Esophagus (tissue), 2 donors: Measurements from ENCODE around the gene INTS4. TPM values are rescaled to one million over a fixed set of nuclear protein-coding genes. Genes with fewer than 3 reads are reported as not detected.
"Not testable (repeated sequence)": the region's sequence is repeated elsewhere in the genome, so short reads cannot be mapped to it uniquely, and the experiment has no call there.

Experiments used
- H3K27ac ChIP-seq, 2 donors: one replicate each; pipeline ENCODE4 v1.5.1; 2013; ENCODE audit warnings: low read depth in 2 of 2, mild to moderate bottlenecking in 2 of 2, inconsistent platforms in 1 of 2, low read length in 1 of 2, moderate library complexity in 1 of 2
- H3K27me3 ChIP-seq, 2 donors: one replicate each; pipeline ENCODE4 v1.6.1; 2013; ENCODE audit warnings: low read length in 2 of 2, control low read depth in 1 of 2, mild to moderate bottlenecking in 1 of 2; ENCODE audit not compliant: insufficient read depth in 2 of 2, control insufficient read depth in 1 of 2
- H3K36me3 ChIP-seq, 2 donors: one replicate each; pipeline ENCODE4 v1.6.1; 2013; ENCODE audit warnings: low read length in 1 of 2; ENCODE audit not compliant: control insufficient read depth in 2 of 2, insufficient read depth in 2 of 2
- H3K4me1 ChIP-seq, 2 donors: one replicate each; pipeline ENCODE4 v1.6.1; 2013; ENCODE audit warnings: low read length in 1 of 2; ENCODE audit not compliant: control insufficient read depth in 2 of 2, insufficient read depth in 2 of 2
- H3K4me3 ChIP-seq, 2 donors: one replicate each; pipeline ENCODE4 v1.5.1; 2013; ENCODE audit warnings: low read length in 2 of 2, mild to moderate bottlenecking in 2 of 2, low read depth in 1 of 2, moderate library complexity in 1 of 2
- H3K9me3 ChIP-seq, 2 donors: one replicate each; pipeline ENCODE4 v1.6.1; 2013; ENCODE audit warnings: mild to moderate bottlenecking in 2 of 2, low read depth in 1 of 2, low read length in 1 of 2, moderate library complexity in 1 of 2; ENCODE audit not compliant: control insufficient read depth in 2 of 2, insufficient read depth in 1 of 2
- WGBS, 2 donors: extraction: QIAGEN DNeasy Blood & Tissue Kit; methylation state at CpG; one replicate each; pipeline ENCODE4 v1.1.7; 2013; 5-methylcytosine and 5-hydroxymethylcytosine counted together
- polyA plus RNA-seq, 2 donors: library from polyadenylated mRNA; stranded (reverse); fragments of 200-250 nt; gene quantifications; one replicate each; pipeline ENCODE4 v1.2.3, GENCODE V29; 2013
- donor health status: healthy with polysubstance abuse.
- donor health status: Bipolar disorder and iron deficiency.

INTS4 gene
- polyA plus RNA-seq, 2 donors = 12.5 to 13.5 TPM

DNA sequence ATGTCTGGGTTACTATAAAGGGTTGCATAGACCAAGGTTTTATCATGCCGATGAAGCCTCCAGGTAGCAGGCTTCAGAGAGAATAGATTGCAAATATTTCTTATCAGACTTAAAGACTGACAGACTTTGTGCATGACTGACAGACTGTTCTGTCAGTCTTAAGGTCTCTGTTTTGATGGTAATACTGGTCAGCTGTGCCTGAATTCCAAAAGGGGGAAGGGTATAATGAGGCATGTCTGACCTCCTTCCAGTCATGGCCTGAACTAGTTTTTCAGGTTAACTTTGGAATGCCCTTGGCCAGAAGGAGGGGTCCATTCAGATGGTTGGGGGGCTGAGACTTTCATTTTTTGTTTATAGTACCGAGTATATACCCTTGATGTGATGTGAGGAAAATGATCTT, 33.3 kb upstream of the INTS4 start:
- Histone ChIP-seq H3K27me3 (no peaks in the 10 kb centered on the region), H3K4me1 (peaks cover 9% of the 10 kb centered on the region in 2 donors), H3K27ac (no peak overlapping the region), H3K4me3 (no peak overlapping the region), H3K9me3 (no peaks in the 10 kb centered on the region), H3K36me3 (no peaks in the 10 kb centered on the region)
- 68 to 95% methylated on average over 2 of the region's 2 CpGs for WGBS, 2 donors

DNA sequence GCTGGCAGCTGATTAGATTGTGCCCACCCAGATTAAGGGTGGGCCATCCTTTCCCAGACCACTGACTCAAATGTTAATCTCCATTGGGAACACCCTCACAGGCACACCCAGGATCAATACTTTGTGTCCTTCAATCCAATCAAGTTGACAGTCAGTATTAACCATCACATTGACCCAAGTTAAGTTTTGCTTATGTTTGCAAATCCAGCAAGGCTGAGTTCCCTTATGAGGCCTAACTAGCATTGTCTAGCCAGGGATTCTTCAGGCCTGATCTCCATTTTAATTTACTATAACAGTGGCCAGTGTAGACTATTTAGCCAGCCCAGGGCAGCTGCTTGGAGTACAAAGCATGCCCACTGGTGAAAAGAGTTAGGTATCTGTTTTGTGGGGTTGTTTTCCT, 30.9 kb upstream of the INTS4 start:
- H3K27ac ChIP-seq = no peak overlapping the region
- H3K36me3 ChIP-seq = no peaks in the 10 kb centered on the region
- H3K9me3 ChIP-seq = no peaks in the 10 kb centered on the region
- no peaks in the 10 kb centered on the region for H3K27me3 ChIP-seq
- H3K4me1 ChIP-seq = peaks cover 4 to 8% of the 10 kb centered on the region in 2 donors
- no peak overlapping the region for H3K4me3 ChIP-seq

DNA sequence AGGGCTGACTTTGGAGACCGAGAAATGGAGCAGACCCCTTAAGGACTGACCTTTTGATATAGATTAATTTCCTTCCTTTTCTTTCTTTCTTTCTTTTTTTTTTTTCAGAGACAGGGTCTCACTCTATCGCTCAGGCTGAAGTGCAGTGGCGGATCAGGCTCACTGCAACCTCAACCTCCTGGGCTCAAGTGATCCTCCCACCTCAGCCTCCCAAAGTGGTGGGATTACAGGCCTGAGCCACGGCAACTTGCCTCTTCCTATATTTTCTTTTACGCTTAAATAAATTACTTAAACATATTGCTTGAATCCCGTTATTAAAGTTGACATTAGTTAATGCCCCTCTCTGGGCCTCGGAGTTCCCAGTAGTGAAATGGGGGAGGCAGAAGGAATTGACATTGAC, 29.0 kb upstream of the INTS4 start:
- Histone ChIP-seq H3K4me1 (peaks cover 4 to 8% of the 10 kb centered on the region in 2 donors), H3K27ac (no peak overlapping the region), H3K36me3 (no peaks in the 10 kb centered on the region), H3K27me3 (no peaks in the 10 kb centered on the region), H3K9me3 (no peaks in the 10 kb centered on the region), H3K4me3 (peak overlapping the region; percentile 50 to 58)
- WGBS, 2 donors = 61 to 64% methylated on average over 7 of the region's 7 CpGs

DNA sequence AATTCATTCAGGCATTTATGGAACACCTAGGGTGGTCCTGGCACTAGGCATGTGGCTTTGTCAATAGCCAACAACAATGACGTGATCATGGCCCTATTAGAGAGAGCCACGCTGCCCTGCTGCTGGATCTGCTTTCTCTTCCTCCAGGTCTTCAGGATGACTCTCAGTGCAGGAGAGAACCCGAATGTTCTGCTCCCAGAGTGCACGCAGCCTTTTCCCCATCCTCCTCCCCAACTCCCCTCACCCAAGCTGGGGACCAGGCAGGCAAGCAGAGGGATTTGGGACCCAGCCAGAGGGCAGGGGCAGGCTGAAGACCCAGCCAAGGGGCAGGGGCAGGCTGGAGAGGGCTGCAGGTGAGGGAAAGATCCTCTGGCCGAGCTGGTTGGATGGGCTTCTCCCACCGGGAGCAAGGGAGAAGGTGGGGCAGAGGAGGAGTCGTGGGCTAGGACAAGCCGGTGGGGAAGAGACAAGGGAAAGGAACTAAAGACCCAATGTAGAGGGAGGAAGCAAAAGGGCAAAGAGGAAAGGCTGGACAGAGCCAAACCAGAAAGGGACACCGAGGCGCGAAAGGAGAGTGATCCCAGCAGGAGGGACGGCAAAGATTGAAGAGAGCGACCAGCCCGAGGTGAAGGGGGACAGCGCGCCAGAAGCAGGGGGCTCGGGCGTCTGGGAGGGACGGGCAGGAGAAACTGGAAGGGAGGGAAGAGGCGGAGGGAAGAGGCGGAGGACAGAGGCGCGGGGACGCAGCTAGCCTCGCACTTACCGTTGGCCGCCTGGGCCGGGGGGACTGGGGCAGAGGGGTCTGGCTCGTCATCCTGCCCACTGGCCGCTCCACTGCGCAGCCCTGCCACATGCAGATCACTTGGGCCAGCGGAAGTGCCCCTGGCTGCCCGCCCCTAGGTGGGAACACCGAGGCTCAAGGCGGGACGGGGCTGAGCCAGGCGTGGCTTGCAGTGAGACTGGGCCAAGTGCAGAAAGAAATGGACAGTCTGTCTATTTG, 28.2 kb upstream of the INTS4 start, which contains the start of gene KCTD14:
Gene KCTD14, minus strand, starts transcription at position 880 of the 1,000 bp plus-strand sequence. Its CDS starts 27 bp downstream, at position 853.
- Histone ChIP-seq H3K36me3 (no peaks in the 10 kb centered on the region), H3K4me1 (peaks cover 4 to 8% of the 10 kb centered on the region in 2 donors), H3K27ac (no peak within 1 kb of the TSS), H3K27me3 (no peaks in the 10 kb centered on the region), H3K4me3 (peak within 1 kb of the TSS; percentile 50 to 58), H3K9me3 (no peaks in the 10 kb centered on the region)
- WGBS, 2 donors = 9 to 13% methylated on average over 36 to 37 of the region's 37 CpGs

DNA sequence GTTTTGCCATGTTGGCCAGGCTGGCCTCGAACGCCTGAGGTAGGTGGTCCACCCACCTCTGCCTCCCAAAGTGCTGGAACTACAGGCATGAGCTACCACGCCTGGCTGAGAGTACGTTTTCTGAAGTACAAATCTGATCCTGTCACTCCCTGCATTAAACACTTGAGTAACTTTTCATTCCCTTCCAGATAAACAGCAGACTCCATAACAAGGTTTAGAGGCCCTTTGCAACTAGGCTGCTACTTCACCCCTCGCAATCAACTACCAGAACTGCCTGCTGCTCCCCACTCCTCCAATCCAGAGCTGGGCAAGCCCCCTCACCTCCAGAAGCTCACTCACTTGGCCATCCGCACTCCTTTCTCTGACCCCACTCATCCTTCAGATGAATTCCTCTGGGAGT, 27.1 kb upstream of the INTS4 start:
- WGBS, 2 donors = 72 to 77% methylated on average over 6 of the region's 6 CpGs
- H3K4me3 ChIP-seq = no peak overlapping the region
- no peak overlapping the region for H3K27ac ChIP-seq
- H3K4me1 ChIP-seq = peaks cover 4 to 8% of the 10 kb centered on the region in 2 donors
- no peaks in the 10 kb centered on the region for H3K9me3 ChIP-seq
- H3K27me3 ChIP-seq = no peaks in the 10 kb centered on the region
- H3K36me3 ChIP-seq = peaks cover 0 to 1% of the 10 kb centered on the region in 2 donors

DNA sequence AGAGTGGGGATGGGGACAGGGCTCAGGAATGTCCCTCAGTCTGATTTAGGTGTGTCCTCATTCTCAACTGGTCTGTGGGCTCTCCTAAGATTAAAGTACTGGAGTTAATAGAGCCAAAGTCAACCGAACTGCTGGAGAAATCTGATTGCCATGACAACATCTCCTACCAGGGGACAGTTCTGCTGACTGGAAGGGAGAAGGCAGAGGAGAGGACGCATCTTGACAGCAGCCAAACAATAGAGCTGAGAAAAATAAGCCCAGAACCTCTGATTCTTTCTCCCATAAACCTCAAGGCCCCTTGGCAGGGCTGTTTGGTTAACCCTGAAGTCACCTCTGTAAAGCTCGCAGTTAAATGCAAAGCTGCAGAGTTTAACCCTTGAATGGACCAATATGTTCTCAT, 25.8 kb upstream of the INTS4 start:
- Histone ChIP-seq H3K4me3 (no peak overlapping the region), H3K9me3 (no peaks in the 10 kb centered on the region), H3K36me3 (peaks cover 0 to 2% of the 10 kb centered on the region in 2 donors), H3K27ac (no peak overlapping the region), H3K4me1 (peaks cover 4 to 8% of the 10 kb centered on the region in 2 donors), H3K27me3 (no peaks in the 10 kb centered on the region)
- WGBS, 2 donors = 47 to 52% methylated on average over 3 of the region's 3 CpGs

DNA sequence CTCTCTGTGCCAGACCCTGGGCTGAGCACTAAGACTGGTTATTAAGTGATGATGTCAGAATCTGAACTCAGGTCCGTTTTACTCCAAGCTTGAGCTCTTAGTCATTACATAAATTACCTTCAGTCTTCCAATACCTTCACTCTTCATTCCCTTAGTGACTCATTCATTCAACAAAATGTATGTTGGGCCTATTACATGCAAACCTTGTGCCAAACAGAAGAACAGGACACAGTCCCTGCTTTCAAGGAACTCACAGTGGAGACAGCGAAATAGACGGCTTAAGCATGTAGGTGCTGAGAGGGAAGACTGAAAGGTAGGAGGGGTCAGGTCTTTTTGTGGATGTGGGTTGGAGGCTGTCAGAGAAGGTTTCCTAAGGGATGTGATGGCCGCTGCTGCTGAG, 25.3 kb upstream of the INTS4 start:
- WGBS, 2 donors = 52 to 59% methylated on average over 4 of the region's 4 CpGs

DNA sequence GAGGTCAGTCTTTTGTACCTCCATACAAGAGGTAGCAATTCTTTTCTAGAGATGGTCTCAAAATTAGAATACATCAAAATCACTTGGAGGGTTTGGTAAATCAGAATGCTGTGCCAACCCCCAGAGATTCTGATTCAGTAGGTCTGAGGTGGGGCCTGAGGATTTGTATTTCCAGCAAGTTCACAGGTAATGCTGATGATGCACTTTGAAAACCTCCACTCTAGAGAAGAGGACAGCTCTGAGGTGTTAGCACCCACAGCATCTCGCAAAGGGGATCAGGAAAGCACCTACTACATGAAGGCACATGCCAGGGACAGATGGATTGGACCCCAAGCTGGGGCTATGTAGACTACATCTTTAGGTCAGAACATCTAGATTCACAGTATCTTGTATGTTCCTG, 21.4 kb upstream of the INTS4 start:
- Histone ChIP-seq H3K4me1 (no peaks in the 10 kb centered on the region), H3K36me3 (peaks cover 0 to 2% of the 10 kb centered on the region in 2 donors), H3K4me3 (no peak overlapping the region), H3K27ac (no peak overlapping the region), H3K27me3 (no peaks in the 10 kb centered on the region), H3K9me3 (no peaks in the 10 kb centered on the region)
- WGBS, 2 donors = 97 to 100% methylated on average over 1 of the region's 1 CpG

More for the DNA sequence above, 25.3 kb upstream of the INTS4 start:
- Histone ChIP-seq H3K36me3 (peaks cover 0 to 2% of the 10 kb centered on the region in 2 donors), H3K27me3 (no peaks in the 10 kb centered on the region), H3K4me3 (no peak overlapping the region), H3K27ac (no peak overlapping the region), H3K4me1 (peaks cover 4 to 8% of the 10 kb centered on the region in 2 donors), H3K9me3 (no peaks in the 10 kb centered on the region)

DNA sequence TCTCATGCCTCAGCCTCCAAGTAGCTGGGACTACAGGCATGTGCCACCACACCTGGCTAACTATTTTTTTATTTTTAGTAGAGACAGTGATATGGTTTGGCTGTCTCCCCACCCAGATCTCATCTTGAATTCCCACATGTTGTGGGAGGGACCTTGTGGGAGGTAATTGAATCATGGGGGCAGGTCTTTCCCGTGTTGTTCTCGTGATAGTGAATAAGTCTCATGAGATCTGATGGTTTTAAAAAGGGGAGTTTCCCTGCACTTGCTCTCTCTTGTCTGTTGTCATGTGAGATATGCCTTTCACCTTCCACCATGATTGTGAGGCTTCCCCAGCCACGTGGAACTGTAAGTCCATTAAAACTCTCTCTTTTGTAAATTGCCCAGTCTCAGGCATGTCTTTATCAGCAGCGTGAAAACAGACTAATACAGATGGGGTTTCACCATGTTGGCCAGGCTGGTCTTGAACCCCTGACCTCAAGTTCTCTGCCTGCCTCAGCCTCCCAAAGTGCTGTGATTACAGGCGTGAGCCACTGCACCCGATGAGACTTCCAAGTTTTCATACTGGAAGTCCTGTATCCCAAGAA, 20.6 kb upstream of the INTS4 start:
- H3K4me1 ChIP-seq, H3K9me3 ChIP-seq, H3K27ac ChIP-seq, H3K4me3 ChIP-seq, H3K36me3 ChIP-seq, H3K27me3 ChIP-seq: not testable (repeated sequence)
- 78 to 84% methylated on average over 6 of the region's 6 CpGs for WGBS, 2 donors
